T-helper 2 cell (primary cell): ENCODE data around the gene PCDHGA4.
"Not testable (repeated sequence)": the region's sequence is repeated elsewhere in the genome, so short reads cannot be mapped to it uniquely, and the experiment has no call there.

ENCODE experiments used
- DNase-seq, 5 experiments: peaks; one replicate each; pipeline versions ENCODE4 v3.0.0 to v3.0.0-alpha.2; 2012 to 2022
- total RNA-seq, 2 donors: gene quantifications; one replicate each; lab custom pipeline; 2026; lab: John Stamatoyannopoulos, UW

The PCDHGA4 gene
- total RNA-seq, result 0 to 0.27 reads per million in 2 donors

GRCh38 chr5:141354900-141355469, at the start of gene PCDHGA4:
TSS of gene PCDHGA4 (plus strand) at chr5:141355021. CDS start at chr5:141355108, 87 bp downstream.
- DNase-seq, result no peak

GRCh38 chr5:141306630-141307029, 48.2 kb upstream of the PCDHGA4 start:
- DNase-seq, result no peak

- no peak for DNase-seq
Observed at GRCh38 chr5:141313711-141314110, 41.1 kb upstream of the PCDHGA4 start.

- not testable (repeated sequence) for DNase-seq
Observed at GRCh38 chr5:141316963-141317362, 37.9 kb upstream of the PCDHGA4 start.

GRCh38 chr5:141319202-141319601, 35.6 kb upstream of the PCDHGA4 start:
- DNase-seq, result no peak

- no peak for DNase-seq
Observed at GRCh38 chr5:141319699-141320098, 35.1 kb upstream of the PCDHGA4 start.

- DNase-seq, result peak; percentile 79 to 95 (median 86)
Observed at GRCh38 chr5:141320225-141321169, 34.3 kb upstream of the PCDHGA4 start, which contains the start of gene TAF7. TSS of gene TAF7 (minus strand) at chr5:141320784. CDS start at chr5:141320044, 740 bp downstream.

GRCh38 chr5:141322261-141322660, 32.6 kb upstream of the PCDHGA4 start:
- no peak for DNase-seq

GRCh38 chr5:141326088-141326854, 28.6 kb upstream of the PCDHGA4 start:
- DNase-seq, result peak; percentile 25 to 76 (median 49)

GRCh38 chr5:141328231-141328630, 26.6 kb upstream of the PCDHGA4 start:
- DNase-seq, result no peak

- peak in 1 of 5 experiments; percentile 41 for DNase-seq
Observed at GRCh38 chr5:141330299-141331080, 24.3 kb upstream of the PCDHGA4 start, which contains the start of gene PCDHGA1. TSS of gene PCDHGA1 (plus strand) at chr5:141330514.

GRCh38 chr5:141332571-141332970, 22.2 kb upstream of the PCDHGA4 start:
- DNase-seq, result not testable (repeated sequence)

- peak in 1 of 5 experiments; percentile 24 for DNase-seq
Observed at GRCh38 chr5:141338538-141339306, 16.1 kb upstream of the PCDHGA4 start, which contains the start of gene PCDHGA2. TSS of gene PCDHGA2 (plus strand) at chr5:141338760.

GRCh38 chr5:141340781-141341354, 14.0 kb upstream of the PCDHGA4 start:
- DNase-seq, result not testable (repeated sequence)

GRCh38 chr5:141342773-141343172, 12.0 kb upstream of the PCDHGA4 start:
- no peak for DNase-seq

- peak in 1 of 5 experiments; percentile 38 for DNase-seq
Observed at GRCh38 chr5:141343242-141343952, 11.4 kb upstream of the PCDHGA4 start, which contains the start of gene PCDHGA3. TSS of gene PCDHGA3 (plus strand) at chr5:141343829. CDS start at chr5:141344034, 205 bp downstream.

- no peak for DNase-seq
Observed at GRCh38 chr5:141343953-141344463, 10.8 kb upstream of the PCDHGA4 start.

GRCh38 chr5:141345327-141345726, 9.5 kb upstream of the PCDHGA4 start:
- DNase-seq, result no peak

GRCh38 chr5:141346017-141346416, 8.8 kb upstream of the PCDHGA4 start:
- not testable (repeated sequence) for DNase-seq
